ENCODE results near the gene SPX.

DNA sequence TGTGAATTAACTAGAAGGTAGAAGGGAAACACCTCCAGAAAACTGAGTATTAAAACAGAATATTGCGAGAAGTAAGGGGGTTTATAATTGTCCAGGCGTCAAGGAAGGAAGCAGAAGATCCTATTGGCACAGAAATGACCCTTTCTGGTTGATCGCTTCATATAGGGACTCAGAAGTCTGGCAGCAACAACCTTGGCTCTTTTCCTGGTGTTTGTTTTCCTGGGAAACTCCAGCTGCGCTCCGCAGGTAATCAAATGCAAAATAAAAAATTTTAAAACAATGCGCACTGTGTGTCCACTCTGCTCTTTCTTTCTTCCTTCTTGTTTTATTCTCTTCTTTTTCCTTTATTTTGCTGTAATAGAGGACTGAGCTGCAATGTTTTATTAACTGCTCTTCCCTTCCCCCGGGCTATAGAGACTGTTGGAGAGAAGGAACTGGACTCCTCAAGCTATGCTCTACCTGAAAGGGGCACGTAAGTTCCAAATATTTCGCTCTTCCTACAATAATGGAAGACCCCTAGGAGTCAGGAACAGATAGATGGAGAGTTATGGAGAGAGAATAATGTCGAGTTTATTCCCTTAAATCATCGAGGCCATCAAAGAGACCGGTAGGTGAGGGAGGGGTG is 737 bp downstream of the SPX start:
- TF ChIP-seq, protein P1, sequence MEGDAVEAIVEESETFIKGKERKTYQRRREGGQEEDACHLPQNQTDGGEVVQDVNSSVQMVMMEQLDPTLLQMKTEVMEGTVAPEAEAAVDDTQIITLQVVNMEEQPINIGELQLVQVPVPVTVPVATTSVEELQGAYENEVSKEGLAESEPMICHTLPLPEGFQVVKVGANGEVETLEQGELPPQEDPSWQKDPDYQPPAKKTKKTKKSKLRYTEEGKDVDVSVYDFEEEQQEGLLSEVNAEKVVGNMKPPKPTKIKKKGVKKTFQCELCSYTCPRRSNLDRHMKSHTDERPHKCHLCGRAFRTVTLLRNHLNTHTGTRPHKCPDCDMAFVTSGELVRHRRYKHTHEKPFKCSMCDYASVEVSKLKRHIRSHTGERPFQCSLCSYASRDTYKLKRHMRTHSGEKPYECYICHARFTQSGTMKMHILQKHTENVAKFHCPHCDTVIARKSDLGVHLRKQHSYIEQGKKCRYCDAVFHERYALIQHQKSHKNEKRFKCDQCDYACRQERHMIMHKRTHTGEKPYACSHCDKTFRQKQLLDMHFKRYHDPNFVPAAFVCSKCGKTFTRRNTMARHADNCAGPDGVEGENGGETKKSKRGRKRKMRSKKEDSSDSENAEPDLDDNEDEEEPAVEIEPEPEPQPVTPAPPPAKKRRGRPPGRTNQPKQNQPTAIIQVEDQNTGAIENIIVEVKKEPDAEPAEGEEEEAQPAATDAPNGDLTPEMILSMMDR (IDR thresholded peaks at IDR 0.05) = no peak
- no peak for TF ChIP-seq POLR2A (IDR thresholded peaks at IDR 0.05)
